ENCODE results near the gene TAF1A. TPM values are rescaled to one million over a fixed set of nuclear protein-coding genes. Genes with fewer than 3 reads are reported as not detected.

TAF1A gene
- total and polyA plus RNA-seq, 4 donors, result 1.1 to 5.2 (median 2.9) TPM

DNA sequence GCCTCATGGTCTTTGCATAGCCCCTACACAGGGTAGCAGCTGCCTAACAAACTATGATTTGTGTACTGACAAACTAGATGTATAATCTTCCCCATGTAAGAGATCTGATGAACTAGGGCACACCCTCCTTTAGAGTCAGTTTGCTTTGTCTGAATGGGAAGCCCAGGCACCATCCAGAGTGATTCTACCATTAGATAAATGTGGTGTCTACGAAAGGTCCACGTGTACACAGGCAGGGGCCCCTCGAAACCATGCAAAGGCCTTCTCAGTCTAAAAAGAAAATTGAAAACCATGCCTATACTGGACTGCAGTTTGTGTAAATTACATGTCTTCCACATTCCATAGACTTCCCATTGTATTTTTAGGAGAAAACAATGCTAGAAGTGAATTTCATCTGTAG, 60.6 kb downstream of the TAF1A start:
- WGBS, result 96% methylated on average over 3 of the region's 3 CpGs
- H3K9me3 ChIP-seq (ENCODE audit: control insufficient read depth in 4 of 4, low read length in 3 of 4), result no peaks in the 10 kb centered on the region
- H3K27ac ChIP-seq (ENCODE audit: low read depth in 1 of 2, low read length in 2 of 2), result no peak overlapping the region
- H3K9ac ChIP-seq (ENCODE audit: low read depth in 1 of 2, low read length in 2 of 2), result no peak overlapping the region
- H3K4me1 ChIP-seq (ENCODE audit: control insufficient read depth in 4 of 4, insufficient read depth in 4 of 4, low read length in 3 of 4), result no peaks in the 10 kb centered on the region
- H3K36me3 ChIP-seq (ENCODE audit: control insufficient read depth in 4 of 4, insufficient read depth in 3 of 4, low read depth in 1 of 4, low read length in 3 of 4), result no peaks in the 10 kb centered on the region
- H3K27me3 ChIP-seq (ENCODE audit: control insufficient read depth in 4 of 4, insufficient read depth in 4 of 4, low read length in 3 of 4), result no peaks in the 10 kb centered on the region
- H3K4me3 ChIP-seq (ENCODE audit: low read depth in 1 of 3, low read length in 3 of 3), result no peak overlapping the region
- DNase-seq (ENCODE audit: low spot score), result no peak
- TF ChIP-seq EGR1 (IDR thresholded peaks at IDR 0.05; ENCODE audit: low read depth in 2 of 2) (no peak), GABPA (IDR thresholded peaks at IDR 0.05 in 1 of 2, conservative IDR thresholded peaks at IDR 0.05 in 1 of 2) (no peak), FOXA1 (IDR thresholded peaks at IDR 0.05) (no peak), RXRA (IDR thresholded peaks at IDR 0.05) (no peak), RAD21 (IDR thresholded peaks at IDR 0.05) (no peak), SP1 (IDR thresholded peaks at IDR 0.05) (no peak)
- TF ChIP-seq, protein P1, sequence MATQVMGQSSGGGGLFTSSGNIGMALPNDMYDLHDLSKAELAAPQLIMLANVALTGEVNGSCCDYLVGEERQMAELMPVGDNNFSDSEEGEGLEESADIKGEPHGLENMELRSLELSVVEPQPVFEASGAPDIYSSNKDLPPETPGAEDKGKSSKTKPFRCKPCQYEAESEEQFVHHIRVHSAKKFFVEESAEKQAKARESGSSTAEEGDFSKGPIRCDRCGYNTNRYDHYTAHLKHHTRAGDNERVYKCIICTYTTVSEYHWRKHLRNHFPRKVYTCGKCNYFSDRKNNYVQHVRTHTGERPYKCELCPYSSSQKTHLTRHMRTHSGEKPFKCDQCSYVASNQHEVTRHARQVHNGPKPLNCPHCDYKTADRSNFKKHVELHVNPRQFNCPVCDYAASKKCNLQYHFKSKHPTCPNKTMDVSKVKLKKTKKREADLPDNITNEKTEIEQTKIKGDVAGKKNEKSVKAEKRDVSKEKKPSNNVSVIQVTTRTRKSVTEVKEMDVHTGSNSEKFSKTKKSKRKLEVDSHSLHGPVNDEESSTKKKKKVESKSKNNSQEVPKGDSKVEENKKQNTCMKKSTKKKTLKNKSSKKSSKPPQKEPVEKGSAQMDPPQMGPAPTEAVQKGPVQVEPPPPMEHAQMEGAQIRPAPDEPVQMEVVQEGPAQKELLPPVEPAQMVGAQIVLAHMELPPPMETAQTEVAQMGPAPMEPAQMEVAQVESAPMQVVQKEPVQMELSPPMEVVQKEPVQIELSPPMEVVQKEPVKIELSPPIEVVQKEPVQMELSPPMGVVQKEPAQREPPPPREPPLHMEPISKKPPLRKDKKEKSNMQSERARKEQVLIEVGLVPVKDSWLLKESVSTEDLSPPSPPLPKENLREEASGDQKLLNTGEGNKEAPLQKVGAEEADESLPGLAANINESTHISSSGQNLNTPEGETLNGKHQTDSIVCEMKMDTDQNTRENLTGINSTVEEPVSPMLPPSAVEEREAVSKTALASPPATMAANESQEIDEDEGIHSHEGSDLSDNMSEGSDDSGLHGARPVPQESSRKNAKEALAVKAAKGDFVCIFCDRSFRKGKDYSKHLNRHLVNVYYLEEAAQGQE (IDR thresholded peaks at IDR 0.05), result no peak
- TF ChIP-seq, protein P2, sequence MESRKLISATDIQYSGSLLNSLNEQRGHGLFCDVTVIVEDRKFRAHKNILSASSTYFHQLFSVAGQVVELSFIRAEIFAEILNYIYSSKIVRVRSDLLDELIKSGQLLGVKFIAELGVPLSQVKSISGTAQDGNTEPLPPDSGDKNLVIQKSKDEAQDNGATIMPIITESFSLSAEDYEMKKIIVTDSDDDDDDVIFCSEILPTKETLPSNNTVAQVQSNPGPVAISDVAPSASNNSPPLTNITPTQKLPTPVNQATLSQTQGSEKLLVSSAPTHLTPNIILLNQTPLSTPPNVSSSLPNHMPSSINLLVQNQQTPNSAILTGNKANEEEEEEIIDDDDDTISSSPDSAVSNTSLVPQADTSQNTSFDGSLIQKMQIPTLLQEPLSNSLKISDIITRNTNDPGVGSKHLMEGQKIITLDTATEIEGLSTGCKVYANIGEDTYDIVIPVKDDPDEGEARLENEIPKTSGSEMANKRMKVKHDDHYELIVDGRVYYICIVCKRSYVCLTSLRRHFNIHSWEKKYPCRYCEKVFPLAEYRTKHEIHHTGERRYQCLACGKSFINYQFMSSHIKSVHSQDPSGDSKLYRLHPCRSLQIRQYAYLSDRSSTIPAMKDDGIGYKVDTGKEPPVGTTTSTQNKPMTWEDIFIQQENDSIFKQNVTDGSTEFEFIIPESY (IDR thresholded peaks at IDR 0.05), result no peak

DNA sequence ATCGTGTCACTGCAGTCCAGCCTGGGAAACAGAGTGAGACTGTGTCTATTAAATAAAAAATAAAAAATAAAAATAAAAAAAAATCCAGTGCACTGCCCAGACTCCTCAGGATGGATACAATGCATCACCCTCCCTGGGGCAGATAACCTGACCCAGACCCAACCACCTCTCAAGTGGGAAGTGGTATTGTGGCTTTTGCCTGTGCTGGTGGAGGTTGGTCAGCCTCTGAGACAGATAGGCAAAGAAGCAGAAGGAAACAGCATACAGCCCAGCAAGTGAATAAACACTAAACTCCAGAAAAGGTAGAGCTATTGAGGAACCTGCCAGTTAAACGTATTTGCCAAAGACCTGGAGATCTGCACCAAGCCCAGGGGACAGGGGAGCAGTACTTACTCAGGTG, 63.8 kb downstream of the TAF1A start:
- WGBS, result 88% methylated on average over 2 of the region's 2 CpGs
- Histone ChIP-seq H3K9ac (ENCODE audit: low read depth in 1 of 2, low read length in 2 of 2) (no peak overlapping the region), H3K4me3 (ENCODE audit: low read depth in 1 of 3, low read length in 3 of 3) (no peak overlapping the region), H3K9me3 (ENCODE audit: control insufficient read depth in 4 of 4, low read length in 3 of 4) (no peaks in the 10 kb centered on the region), H3K27ac (ENCODE audit: low read depth in 1 of 2, low read length in 2 of 2) (no peak overlapping the region), H3K4me1 (ENCODE audit: control insufficient read depth in 4 of 4, insufficient read depth in 4 of 4, low read length in 3 of 4) (peaks cover 2 to 13% (median 6%) of the 10 kb centered on the region in 4 donors), H3K36me3 (ENCODE audit: control insufficient read depth in 4 of 4, insufficient read depth in 3 of 4, low read depth in 1 of 4, low read length in 3 of 4) (no peaks in the 10 kb centered on the region), H3K27me3 (ENCODE audit: control insufficient read depth in 4 of 4, insufficient read depth in 4 of 4, low read length in 3 of 4) (no peaks in the 10 kb centered on the region)
- TF ChIP-seq EGR1 (IDR thresholded peaks at IDR 0.05; ENCODE audit: low read depth in 2 of 2) (no peak), GABPA (IDR thresholded peaks at IDR 0.05 in 1 of 2, conservative IDR thresholded peaks at IDR 0.05 in 1 of 2) (no peak), HNF4G (IDR thresholded peaks at IDR 0.05) (no peak), TAF1 (conservative IDR thresholded peaks at IDR 0.05) (no peak), RAD21 (IDR thresholded peaks at IDR 0.05) (no peak), NR2F2 (IDR thresholded peaks at IDR 0.05) (no peak), YY1 (IDR thresholded peaks at IDR 0.05) (no peak), JUND (IDR thresholded peaks at IDR 0.05) (no peak), FOXA1 (IDR thresholded peaks at IDR 0.05) (no peak), RXRA (IDR thresholded peaks at IDR 0.05) (no peak)
- TF ChIP-seq, protein P2 (IDR thresholded peaks at IDR 0.05), result no peak
- DNase-seq (ENCODE audit: low spot score), result no peak
